Stimulated activated CD4-positive, alpha-beta T cell treated with anti-CD3 and anti-CD28 coated beads, Interleukin-15, amount 100 ng/mL, for 1 hour (primary cell): ENCODE results near the gene GPR89A.
"Not testable (repeated sequence)": the region's sequence is repeated elsewhere in the genome, so short reads cannot be mapped to it uniquely, and the experiment has no call there.

Source experiments
- DNase-seq, 2 donors: peaks; one replicate each; pipeline ENCODE4 v3.0.0-alpha.2; 2020; ENCODE audit warnings: low read depth in 1 of 2, low spot score in 1 of 2

The GPR89A gene

DNA sequence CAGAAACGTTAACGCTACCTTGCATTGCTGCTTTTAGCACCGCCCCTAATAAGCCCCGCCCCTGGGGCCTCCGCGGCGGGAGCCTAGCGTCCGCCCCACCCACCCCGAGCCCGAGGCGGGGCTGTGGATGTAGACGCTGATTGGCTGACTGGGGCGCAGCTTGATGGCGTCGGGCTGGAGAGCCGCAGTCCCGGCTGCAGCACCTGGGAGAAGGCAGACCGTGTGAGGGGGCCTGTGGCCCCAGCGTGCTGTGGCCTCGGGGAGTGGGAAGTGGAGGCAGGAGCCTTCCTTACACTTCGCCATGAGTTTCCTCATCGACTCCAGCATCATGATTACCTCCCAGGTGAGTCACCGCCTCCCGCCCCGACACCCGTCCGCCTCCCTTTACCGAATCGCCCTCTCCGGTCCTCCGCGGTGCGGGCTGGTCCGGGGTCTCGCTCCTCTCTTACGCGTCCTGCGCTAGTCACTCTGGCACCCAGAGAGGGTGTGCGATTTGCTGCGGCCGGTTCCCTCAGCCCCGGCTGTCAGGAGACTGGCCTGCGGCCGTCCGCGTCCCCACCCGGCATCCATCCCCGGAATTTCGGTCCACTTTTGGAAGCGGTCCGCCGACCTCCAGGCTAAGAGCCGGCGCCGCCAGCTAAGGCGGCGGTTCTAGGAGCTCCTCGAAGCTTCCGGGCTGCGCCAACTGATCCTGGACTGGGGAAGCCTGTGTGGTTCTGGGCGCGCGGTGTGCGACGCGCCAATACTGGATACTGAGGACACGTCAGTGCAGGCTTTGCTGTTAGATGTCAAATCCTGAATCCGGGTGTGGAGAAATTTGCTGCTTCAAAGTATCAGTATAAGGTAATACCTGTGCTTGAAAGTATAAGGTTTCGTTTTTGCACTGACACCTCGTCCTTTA lies at the start of gene GPR89A:
GPR89A (plus strand) TSS at position 156 of the 901 bp plus-strand sequence; CDS start at position 302, 146 bp downstream.
- DNase-seq: peak; percentile 93 to 96

DNA sequence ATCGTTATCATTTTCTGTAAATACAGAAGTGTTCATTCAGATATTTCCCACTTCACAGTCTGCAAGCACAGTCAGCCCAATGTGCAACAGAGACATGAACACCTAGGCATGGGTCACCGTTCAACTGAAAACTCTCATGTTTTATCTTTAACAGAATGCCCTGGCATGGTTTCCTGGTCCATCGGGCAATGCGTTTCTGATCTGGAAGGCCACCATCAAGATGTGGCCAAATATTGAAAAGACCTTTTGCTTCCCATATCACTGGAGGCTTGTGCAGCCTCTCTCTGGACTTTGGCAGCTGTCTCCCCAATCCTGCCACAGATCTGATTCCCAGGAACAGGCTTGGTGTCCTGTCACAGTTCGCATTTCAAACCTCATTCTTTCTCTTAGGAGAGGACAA lies 21.0 kb upstream of the GPR89A start:
- not testable (repeated sequence) for DNase-seq

DNA sequence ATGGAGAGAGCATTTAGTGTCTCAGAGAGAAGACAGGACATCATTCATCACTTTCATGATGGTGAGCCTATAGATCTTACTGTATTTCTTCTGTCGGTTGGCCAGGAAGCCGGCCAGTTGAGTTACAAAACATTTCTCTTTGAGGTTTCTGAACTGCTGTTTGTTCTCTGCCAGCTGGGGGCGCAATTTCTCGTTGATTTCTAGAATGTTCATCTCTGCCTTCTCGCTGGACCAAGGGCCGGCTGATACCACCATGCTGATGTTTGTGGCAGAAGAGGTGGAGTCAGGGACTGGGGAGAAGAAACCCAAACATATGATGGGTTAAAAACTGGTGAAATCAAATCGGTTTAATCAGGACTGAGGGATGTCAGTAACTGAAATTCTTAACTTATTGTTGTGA lies 17.0 kb upstream of the GPR89A start:
- DNase-seq: peak; percentile 7

DNA sequence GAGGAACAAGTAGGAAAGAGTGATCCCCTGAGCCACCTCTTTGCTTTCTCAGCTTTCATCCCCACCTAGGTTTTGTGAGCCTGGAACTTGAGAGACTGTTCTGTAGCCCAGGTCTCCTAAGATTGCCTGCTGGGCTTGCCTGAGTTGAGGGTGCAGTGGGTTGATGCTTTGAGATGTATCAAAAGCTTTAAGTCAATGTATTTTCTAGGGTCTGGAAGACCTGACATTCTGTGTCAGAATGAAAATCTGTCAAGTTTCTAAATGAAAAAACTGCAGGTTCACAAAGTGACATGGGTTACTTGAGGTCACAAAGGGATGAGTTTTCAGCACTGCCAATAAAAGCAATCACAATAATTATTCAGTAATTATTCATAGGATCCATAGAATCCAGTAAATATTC lies 15.4 kb upstream of the GPR89A start:
- DNase-seq: not testable (repeated sequence)

DNA sequence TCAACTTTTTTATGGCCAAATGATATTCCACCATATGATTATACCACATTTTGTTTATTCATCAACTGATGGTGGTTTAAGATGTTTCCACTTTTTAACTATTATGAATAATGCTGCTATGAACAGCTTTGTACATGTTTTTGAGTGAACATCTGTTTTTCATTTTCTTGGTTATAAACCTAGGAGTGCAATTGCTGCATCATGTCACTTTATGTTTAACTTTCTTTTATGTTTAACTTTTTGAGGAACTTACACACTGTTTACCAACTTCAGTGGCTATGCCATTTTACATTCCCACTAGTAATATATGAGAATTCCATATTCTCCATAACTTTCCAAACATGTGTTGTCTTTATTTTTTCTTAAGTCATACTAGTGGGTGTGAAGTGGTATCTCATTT lies 12.4 kb upstream of the GPR89A start:
- DNase-seq: not testable (repeated sequence)

DNA sequence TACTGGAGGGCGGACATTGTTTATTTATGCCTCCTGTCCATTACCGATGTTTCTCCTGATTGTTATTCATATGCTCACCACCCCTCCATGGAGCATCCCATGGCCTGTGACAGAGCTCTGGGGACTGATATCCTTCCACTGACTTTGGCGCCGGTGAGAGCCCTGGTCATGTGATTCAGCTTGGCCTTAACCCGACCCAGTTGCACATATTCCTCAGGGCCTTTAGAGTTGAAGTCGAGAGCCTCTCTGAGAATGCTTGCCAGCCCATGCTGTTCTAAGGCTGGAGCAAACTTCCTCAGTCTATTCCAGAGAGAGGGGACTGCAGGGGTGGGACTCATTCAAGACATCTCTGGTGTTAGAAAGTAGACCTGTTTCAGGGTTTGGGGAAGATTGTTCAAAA lies 11.6 kb upstream of the GPR89A start:
- not testable (repeated sequence) for DNase-seq

DNA sequence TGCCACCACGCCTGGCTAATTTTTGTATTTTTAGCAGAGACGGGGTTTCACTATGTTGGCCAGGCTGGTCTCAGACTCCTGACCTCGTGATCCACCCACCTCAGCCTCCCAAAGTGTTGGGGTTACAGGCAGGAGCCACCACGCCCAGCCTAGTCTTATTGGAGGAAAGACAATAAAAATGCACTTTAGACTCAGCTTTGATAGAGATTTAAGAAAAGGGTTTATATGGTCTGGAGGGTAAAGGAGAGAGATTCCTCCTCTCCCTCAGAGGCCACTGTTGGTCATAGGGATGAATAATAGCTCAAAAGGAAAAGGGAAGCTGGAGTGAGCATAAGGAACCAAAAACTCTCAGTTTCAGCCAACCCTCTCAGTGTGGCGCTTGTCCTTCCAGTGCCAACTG lies 8.4 kb upstream of the GPR89A start:
- DNase-seq: not testable (repeated sequence)

DNA sequence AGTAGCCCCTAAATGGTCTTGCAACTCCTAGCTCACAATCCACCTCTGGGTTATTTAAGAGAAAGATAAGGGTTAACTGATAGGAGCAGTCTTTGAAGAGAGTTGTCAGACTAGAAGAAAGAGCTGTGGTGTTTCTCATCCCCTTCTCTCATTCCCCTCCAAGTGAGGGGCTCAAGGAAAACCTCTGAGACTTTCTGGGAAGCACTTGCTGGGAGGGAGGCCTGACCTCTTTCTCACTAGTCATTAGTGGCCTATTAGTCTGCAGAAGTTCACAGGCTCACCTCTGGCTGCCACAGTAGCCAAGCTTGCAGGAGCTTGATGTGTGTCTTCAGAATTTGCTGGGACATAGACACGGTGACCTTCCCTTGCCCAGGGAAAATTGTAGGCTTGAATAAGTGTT lies 6.2 kb upstream of the GPR89A start:
- DNase-seq: no peak

DNA sequence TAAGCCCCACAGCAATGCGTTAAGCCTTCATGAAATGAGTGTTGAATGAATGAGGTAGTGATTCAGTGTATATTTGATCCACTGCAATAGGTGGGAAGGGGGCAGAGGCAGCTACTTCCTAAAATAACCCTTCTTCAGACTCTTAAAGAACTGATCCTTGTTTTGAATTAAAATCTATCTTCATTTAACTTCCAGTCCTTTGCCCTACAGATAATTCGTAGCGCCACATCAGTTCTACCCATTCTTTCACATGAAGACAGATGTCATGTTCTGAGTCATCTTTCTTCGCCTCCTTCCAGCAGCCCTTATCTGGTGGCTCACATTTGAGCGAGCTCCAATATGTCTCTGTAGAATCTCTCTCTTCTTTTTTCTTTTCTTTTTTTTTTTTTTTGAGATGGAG lies 948 bp upstream of the GPR89A start:
- not testable (repeated sequence) for DNase-seq

DNA sequence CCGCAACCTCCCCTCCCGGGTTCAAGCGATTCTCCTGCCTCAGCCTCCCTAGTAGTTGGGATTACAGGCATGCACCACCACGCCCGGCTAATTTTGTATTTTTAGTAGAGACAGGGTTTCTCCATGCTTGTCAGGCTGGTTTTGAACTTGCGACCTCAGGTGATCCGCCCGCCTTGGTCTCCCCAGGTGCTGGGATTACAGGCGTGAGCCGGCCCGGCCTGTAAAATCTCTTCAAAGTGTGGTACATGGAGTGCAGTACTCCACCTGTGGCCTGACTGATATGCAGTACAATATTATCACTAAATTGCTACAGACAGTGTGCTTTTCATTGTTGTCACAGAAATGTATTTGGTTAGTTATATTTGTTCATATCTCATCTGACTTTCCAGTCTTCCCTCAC lies 499 bp upstream of the GPR89A start:
- not testable (repeated sequence) for DNase-seq

DNA sequence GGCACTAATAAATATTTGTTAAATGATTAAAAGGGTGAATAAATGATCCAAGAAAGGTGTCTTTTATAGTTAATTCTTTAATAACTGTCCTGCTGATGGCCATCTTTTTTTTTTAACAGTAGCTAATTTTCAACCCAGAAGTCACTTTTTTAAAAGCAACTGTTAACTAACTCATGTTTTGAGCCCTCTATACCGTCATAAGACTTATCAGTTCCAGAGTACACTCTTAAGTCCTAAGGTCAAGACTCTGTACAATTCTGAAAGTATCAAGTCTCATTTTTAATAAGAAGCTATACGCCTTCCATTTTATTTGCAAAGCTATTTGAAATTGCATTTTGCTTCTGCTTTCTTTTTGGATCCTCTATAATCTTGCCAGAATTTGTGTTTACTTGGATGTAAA lies 3.0 kb downstream of the GPR89A start:
- DNase-seq: not testable (repeated sequence)

DNA sequence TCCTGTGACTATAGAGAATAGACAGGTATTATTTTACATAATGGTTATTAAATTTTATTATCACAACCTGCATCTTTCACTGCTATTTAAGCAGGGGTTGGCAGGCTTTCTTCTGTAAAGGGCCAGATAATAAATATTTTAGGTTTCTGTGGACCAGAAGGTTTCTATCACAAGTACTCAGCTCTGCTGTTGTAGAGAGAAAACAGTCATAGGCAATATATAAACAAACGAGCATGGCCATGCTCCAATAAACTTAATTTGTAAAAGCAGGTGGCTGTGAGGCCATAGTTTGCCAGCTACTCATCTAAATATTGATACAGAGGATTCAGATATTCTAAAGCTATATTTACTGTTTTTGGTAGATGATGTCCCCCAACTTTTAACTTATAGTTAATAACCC lies 12.3 kb downstream of the GPR89A start:
- DNase-seq: not testable (repeated sequence)

DNA sequence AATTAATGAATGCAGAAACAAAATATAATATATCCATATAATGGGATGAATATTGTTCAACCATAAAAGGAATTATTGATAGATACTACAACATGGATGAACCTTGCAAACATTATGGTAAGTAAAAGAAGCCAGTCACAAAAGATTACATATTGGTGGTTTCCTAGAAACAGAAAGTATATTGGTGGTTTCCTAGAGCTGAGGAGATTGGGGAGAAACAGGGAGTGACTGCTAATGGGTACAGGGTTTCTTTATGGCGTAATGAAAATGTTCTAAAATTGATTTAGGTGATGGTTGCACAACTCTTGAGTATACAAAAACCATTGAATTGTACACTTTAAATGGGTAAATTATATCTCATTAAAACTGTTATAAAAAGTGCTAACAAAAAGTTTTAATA lies 14.4 kb downstream of the GPR89A start:
- DNase-seq: not testable (repeated sequence)

DNA sequence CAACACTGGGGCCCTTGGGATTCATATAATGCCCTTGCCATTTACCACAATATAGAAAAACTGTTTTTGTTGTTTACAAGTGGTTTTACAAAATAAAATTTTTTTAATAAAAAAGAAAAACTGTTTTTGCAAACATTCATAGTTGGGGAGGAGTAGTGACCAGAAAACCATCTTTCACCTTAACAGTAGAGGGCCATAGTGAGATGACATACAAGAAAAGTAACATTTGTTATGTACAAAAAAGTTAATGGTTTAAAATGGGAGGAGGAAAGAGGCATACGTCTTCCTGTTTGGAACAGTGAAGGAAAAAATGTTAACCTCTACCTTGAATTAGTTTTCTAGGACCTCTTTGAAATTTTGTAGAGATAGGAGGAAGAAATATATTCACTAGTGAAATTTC lies 28.4 kb downstream of the GPR89A start:
- DNase-seq: not testable (repeated sequence)

DNA sequence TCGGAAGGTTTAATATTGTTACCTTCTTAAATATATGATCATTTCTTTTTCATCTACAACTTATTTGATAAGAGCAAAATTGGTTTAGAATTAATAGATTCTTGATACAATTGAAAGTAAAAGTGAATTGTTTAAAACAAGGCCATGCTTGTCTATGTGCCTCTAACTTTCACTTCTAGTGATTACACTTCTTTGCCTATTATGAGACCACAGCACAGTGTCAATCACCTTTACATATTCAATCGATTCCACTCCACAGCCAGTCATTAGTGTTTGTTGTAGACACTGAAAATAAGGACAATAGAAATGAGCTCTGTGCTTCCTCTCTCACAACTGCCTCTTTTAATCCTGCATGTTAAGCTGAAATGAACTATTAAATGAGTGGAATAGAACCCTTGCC lies 34.1 kb downstream of the GPR89A start:
- not testable (repeated sequence) for DNase-seq

DNA sequence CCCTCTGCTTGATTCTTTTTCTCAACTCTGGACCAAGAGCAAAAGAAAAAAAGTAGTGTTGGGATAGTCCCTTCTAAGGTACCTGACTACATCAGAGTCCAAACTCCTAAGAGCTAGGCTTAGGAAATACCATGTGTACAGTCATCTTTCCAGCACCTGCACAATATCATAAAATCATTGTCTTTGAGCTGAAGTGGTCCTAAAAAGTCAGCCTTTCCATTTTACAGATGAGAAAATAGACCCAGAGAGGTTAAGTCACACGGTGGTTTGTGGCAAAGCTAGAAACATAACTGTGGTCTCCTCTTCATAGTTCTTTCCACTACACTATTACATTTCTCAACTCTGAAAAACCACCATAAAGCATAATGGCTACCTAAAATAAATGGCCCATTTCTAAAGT lies 36.2 kb downstream of the GPR89A start:
- DNase-seq: not testable (repeated sequence)

DNA sequence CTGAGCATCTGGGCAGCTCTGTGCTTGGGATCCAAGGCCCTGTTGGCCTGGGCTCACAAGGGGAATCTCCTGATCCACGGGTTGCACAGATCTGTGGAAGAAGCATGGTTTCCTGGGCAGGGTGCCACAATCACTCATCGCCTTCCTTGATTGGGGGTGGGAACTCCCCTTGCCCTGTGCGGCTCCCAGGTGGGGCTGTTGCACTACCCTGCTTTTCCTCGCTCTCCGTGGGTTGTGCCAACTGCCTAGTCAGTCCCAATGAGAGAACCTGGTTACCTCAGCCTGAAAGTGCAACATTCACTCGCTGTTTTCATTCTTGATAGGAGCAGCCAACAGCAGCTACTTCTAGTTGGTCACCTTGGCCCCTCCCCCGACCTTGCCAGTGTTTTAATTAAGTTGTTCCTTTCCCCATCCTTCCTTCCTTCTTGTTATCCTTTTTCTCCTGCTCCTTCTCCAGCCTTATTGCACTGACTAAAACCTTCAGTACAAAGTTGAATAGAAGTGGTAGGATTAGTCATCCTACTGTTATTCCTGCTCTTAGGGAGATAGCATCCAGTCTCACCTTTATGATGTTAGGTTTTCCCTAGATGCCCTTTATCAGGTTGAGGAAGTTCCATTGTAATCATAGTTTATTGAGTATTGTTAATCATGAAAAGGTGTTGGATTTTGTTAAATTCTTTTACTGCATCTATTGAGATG lies 48.6 kb downstream of the GPR89A start:
- not testable (repeated sequence) for DNase-seq

DNA sequence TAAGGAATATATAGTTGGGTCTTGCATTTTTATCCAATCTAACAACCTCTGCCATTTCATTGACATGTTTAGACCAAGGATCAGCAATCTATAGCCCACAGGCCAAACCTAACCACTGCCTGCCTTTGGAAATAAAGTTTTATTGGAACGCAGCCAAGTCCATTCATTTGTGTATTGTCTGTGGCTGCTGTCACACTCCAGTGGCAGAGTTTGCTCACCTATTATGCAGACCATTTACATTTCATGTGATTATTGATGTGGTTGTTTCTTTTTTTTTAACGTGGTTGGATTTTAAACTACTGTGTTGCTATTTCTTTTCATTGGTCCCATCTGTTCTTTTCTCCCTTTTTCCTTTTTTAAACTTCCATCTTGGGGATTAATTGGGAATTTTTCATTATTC lies 54.7 kb downstream of the GPR89A start:
- DNase-seq: not testable (repeated sequence)

DNA sequence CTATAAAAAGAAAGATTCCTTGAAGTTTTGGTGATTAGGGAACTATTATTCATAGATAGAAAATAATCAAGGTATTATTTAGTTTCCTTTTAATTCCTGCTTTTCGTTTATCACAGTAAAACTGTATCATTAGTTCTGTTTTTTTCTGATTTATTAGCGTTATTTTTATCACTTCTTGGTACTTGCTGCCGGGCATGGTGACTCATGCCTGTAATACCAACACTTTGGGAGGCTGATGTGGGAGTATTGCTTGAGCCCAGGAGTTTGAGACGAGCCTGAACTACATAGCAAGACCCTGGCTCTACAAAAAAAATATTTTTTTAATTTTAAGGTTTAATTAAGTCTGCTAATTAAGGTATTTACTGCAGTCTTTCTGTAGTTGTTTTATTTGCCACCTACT lies 57.2 kb downstream of the GPR89A start:
- not testable (repeated sequence) for DNase-seq

DNA sequence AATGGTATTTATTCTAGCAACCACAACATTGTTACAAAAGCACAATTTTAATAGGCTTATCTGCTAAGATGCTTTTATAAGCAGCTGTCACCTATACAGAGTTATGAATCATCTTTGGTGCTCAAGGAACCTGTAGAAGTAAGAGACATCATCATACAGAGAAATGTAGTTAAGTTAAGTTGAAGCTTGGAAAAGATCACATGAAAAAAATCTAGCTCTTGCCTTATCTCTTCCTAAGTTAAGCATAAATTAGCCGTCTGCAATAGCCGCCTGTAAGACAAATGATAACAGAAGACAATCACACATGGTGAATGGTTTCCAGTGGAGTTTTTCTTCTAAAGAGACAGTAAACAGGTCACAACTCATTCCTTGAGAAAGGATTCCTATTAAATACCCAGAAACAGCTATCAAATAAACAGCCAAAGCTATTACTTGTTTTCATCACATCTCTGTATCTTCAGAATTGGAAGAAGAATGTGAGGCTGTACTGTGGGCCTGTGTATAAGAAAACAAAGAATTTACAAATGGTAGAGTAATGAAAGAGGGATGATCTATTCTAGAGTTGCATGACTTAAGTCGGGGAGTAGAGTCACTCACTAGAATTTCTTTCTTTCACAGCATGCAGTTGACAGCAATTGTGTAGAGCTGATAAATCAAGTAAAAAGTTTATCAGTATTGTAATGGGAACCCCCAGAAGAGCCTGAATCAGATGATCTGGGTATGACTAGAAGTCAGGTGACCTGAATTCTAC lies 63.4 kb downstream of the GPR89A start:
- DNase-seq: not testable (repeated sequence)

DNA sequence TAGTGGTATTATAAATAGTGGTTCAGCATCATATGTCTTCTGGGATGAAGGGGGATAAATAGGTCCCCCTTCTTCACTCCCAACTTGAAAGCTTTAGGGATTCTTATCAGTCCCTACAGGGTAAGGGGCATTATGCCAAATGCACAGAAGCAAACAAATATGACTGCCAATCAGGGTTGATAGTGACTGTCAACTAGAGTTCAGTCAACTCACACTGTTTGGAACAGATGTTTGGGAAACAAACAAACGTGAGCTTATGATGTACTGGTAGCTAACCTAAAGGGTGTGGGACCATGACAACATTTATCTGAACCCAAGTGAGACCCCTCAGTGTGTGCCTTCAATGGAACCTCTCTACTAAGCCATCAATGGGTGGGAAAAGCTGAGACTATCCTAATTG lies 65.4 kb downstream of the GPR89A start:
- not testable (repeated sequence) for DNase-seq
